K562 (cell line): ENCODE results near the gene TSEN34. TPM values are rescaled to one million over a fixed set of nuclear protein-coding genes. Genes with fewer than 3 reads are reported as not detected.

Experiments
- BRCA1 ChIP-seq, 2 experiments: fragments of 450-650 bp in 1 of 2; sonication (generic) in 1 of 2; formaldehyde crosslinking in 1 of 2; IDR thresholded peaks; 2 replicates each; pipeline versions ENCODE4 v1.5.0 to v1.6.1; 2017 to 2020; ENCODE audit warnings: mild to moderate bottlenecking in 1 of 2, missing genetic modification reagents in 1 of 2
- CBX5 ChIP-seq: IDR thresholded peaks from 2 replicates; pipeline ENCODE4 v1.6.1; 2014; ENCODE audit warnings: low read depth, borderline replicate concordance
- ELF1 ChIP-seq: fragments of 200-800 bp; sonication (Bioruptor generic); IDR thresholded peaks from 2 replicates; pipeline ENCODE4 v1.6.1; 2016; ENCODE audit warnings: missing genetic modification characterization, missing compliant biosample characterization
- ESRRA ChIP-seq: fragments of 450-650 bp; IDR thresholded peaks from 2 replicates; pipeline ENCODE4 v1.6.1; 2014; ENCODE audit warnings: low read depth, mild to moderate bottlenecking, moderate library complexity, borderline replicate concordance
- FOXA3 ChIP-seq, 2 experiments: fragments of 450-650 bp in 1 of 2; sonication (generic) in 1 of 2; formaldehyde crosslinking; IDR thresholded peaks in 1 of 2; conservative IDR thresholded peaks in 1 of 2; 2 replicates each; pipeline versions ENCODE4 v1.4.0 to v1.8.0; 2020 to 2022; ENCODE audit warnings: mild to moderate bottlenecking in 2 of 2, missing genetic modification reagents in 1 of 2
- GABPA ChIP-seq: fragments of 200-800 bp; sonication (Bioruptor generic); conservative IDR thresholded peaks from 2 replicates; pipeline ENCODE4 v1.6.1; 2016; ENCODE audit warnings: low read depth, missing genetic modification characterization, missing compliant biosample characterization
- HCFC1 ChIP-seq: IDR thresholded peaks from 2 replicates; pipeline ENCODE4 v1.6.1; 2012; ENCODE audit warnings: low read depth, low read length, improper control_type of control experiment
- HNRNPLL ChIP-seq: fragments of 200-400 bp; formaldehyde crosslinking; IDR thresholded peaks from 2 replicates; pipeline ENCODE4 v1.6.1; 2017; ENCODE audit warnings: low read length, low read depth, mild to moderate bottlenecking; ENCODE audit not compliant: poor library complexity, severe bottlenecking
- KAT7 ChIP-seq: sonication (generic); formaldehyde crosslinking; IDR thresholded peaks from 2 replicates; pipeline ENCODE4 v1.8.0; 2022; ENCODE audit warnings: missing genetic modification reagents, mild to moderate bottlenecking, borderline replicate concordance
- KDM4B ChIP-seq, 2 experiments: fragments of 450-650 bp in 1 of 2; sonication (generic) in 1 of 2; IDR thresholded peaks; 2 replicates each; pipeline ENCODE4 v1.6.1; 2016 to 2017; ENCODE audit warnings: borderline replicate concordance in 2 of 2, antibody characterized with exemption in 1 of 2, low read depth in 1 of 2, mild to moderate bottlenecking in 1 of 2
- MITF ChIP-seq: IDR thresholded peaks from 2 replicates; pipeline ENCODE4 v1.6.1; 2014; ENCODE audit warnings: antibody characterized with exemption
- MYNN ChIP-seq, 2 experiments: sonication (generic); formaldehyde crosslinking in 1 of 2; IDR thresholded peaks; 2 replicates each; pipeline versions ENCODE4 v1.5.0 to v1.6.1; 2016 to 2020; ENCODE audit warnings: antibody characterized with exemption in 1 of 2, missing genetic modification reagents in 1 of 2
- NR2C1 ChIP-seq, 2 experiments: fragments of 450-650 bp; IDR thresholded peaks; 2 replicates each; pipeline ENCODE4 v1.6.1; 2017; ENCODE audit warnings: mild to moderate bottlenecking in 2 of 2, antibody characterized with exemption in 1 of 2, inconsistent platforms in 1 of 2, missing compliant biosample characterization in 1 of 2, missing genetic modification characterization in 1 of 2
- NR4A1 ChIP-seq, 2 experiments: fragments of 250-450 bp in 1 of 2; fragments of 450-650 bp in 1 of 2; sonication (Bioruptor Pico) in 1 of 2; IDR thresholded peaks; 2 replicates each; pipeline versions ENCODE4 v1.4.0 to v1.6.1; 2016 to 2020; ENCODE audit warnings: mild to moderate bottlenecking in 2 of 2, missing compliant biosample characterization in 1 of 2, missing genetic modification characterization in 1 of 2, moderate library complexity in 1 of 2
- PRPF4 ChIP-seq: fragments of 200-400 bp; formaldehyde crosslinking; IDR thresholded peaks from one replicate; pipeline ENCODE4 v1.6.1; 2017; ENCODE audit warnings: low read length, low read depth, mild to moderate bottlenecking; ENCODE audit not compliant: insufficient read depth, poor library complexity, severe bottlenecking
- PTRF ChIP-seq: fragments of 450-650 bp; IDR thresholded peaks from 2 replicates; pipeline ENCODE4 v1.6.1; 2016; ENCODE audit warnings: mild to moderate bottlenecking, missing genetic modification characterization, missing compliant biosample characterization
- RNF2 ChIP-seq: sonication (generic); IDR thresholded peaks from 2 replicates; pipeline ENCODE4 v1.6.1; 2016
- SMAD3 ChIP-seq: fragments of 450-650 bp; formaldehyde crosslinking; conservative IDR thresholded peaks from 2 replicates; pipeline ENCODE4 v1.4.0; 2020; ENCODE audit warnings: mild to moderate bottlenecking
- ZEB2 ChIP-seq: fragments of 450-650 bp; IDR thresholded peaks from 2 replicates; pipeline ENCODE4 v1.6.1; 2016
- ZNF24 ChIP-seq: fragments of 450-650 bp; IDR thresholded peaks from 2 replicates; pipeline ENCODE4 v1.6.1; 2016
- ZNF639 ChIP-seq, 2 experiments: fragments of 200-800 bp in 1 of 2; sonication (Bioruptor generic) in 1 of 2; sonication (generic) in 1 of 2; formaldehyde crosslinking in 1 of 2; IDR thresholded peaks in 1 of 2; conservative IDR thresholded peaks in 1 of 2; 2 replicates each; pipeline versions ENCODE4 v1.5.0 to v1.6.1; 2016 to 2020; ENCODE audit warnings: missing compliant biosample characterization in 1 of 2, missing genetic modification characterization in 1 of 2, missing genetic modification reagents in 1 of 2
- ZNF77 ChIP-seq: fragments of 250-450 bp; sonication (Bioruptor Pico); IDR thresholded peaks from 2 replicates; pipeline ENCODE4 v1.5.0; 2020
- polyA plus RNA-seq, 8 experiments: library from polyadenylated mRNA; depleted of rRNA in 4 of 8; stranded (reverse) in 5 of 8; unstranded in 3 of 8; fragments of >200 nt; fragmentation: Nextera tagmentation in 2 of 8; fragmentation: Illumina TruSeq in 1 of 8; extraction: Ambion mirVana in 2 of 8; extraction: Trizol in 1 of 8; gene quantifications; 2 replicates each; pipeline versions ENCODE4 v1.2.1 to v1.2.3, GENCODE V29; 2011 to 2014; ENCODE audit warnings: inconsistent platforms in 1 of 8, missing spikeins in 1 of 8
- total RNA-seq, 7 experiments: library from RNA; depleted of rRNA in 6 of 7; stranded (reverse); fragments of >200 nt in 6 of 7; fragmentation: Illumina TruSeq in 2 of 7; extraction: Trizol in 2 of 7; gene quantifications; 2 replicates each; pipeline versions ENCODE4 v1.2.1 to v1.2.3, GENCODE V29; 2011 to 2021; ENCODE audit warnings: low replicate concordance in 1 of 7

TSEN34 gene
- total and polyA plus RNA-seq, 9 of the 15 experiments (the other 6 are each of a cell fraction or from before 2014, with no cell fraction given): 3.1 to 57.6 (median 29.5) TPM

- TF ChIP-seq ZNF639 (CRISPR knock-in tag; conservative IDR thresholded peaks at IDR 0.05 in 1 of 2, IDR thresholded peaks at IDR 0.05 in 1 of 2) (no peak), MITF (no peak), KDM4B (IDR thresholded peaks at IDR 0.05; ENCODE audit: borderline replicate concordance in 2 of 2, low read depth in 1 of 2) (no peak), NR4A1 (CRISPR knock-in tag; IDR thresholded peaks at IDR 0.05) (no peak), NR4A1 (tag; IDR thresholded peaks at IDR 0.05) (no peak), ZEB2 (peak; percentile 97), HCFC1 (peak; percentile 15; the same call in 1 of the 2 replicates), BRCA1 (IDR thresholded peaks at IDR 0.05) (no peak), BRCA1 (CRISPR knock-in tag; IDR thresholded peaks at IDR 0.05) (no peak), FOXA3 (CRISPR knock-in tag; conservative IDR thresholded peaks at IDR 0.05 in 1 of 2, IDR thresholded peaks at IDR 0.05 in 1 of 2) (no peak), MYNN (IDR thresholded peaks at IDR 0.05) (peak; percentile 35), MYNN (CRISPR knock-in tag; IDR thresholded peaks at IDR 0.05) (no peak), PTRF (tag) (no peak), ELF1 (tag) (0 out of 2 replicates have a peak, but pooled peaks have one; percentile 12), CBX5 (no peak), PRPF4 (no peak), ZNF77 (CRISPR knock-in tag) (no peak), ESRRA (no peak), NR2C1 (IDR thresholded peaks at IDR 0.05) (no peak), NR2C1 (tag; IDR thresholded peaks at IDR 0.05) (0 out of 2 replicates have a peak, but pooled peaks have one; percentile 13), SMAD3 (CRISPR knock-in tag) (no peak), KAT7 (CRISPR knock-in tag) (no peak), GABPA (tag) (0 out of 2 replicates have a peak, but pooled peaks have one; percentile 39), RNF2 (no peak), HNRNPLL (no peak), ZNF24 (no peak)
Measured at GRCh38 chr19:54172471-54173358, 18.4 kb upstream of the TSEN34 start, which contains the start of gene TMC4 (continued).
